HL-60 (cell line): ENCODE measurements around the gene EFHB.

Experiments used
- CTCF ChIP-seq: IDR thresholded peaks from one replicate; pipeline ENCODE4 v1.5.1; 2011; ENCODE audit warnings: low read length, control low read depth, inconsistent platforms; ENCODE audit not compliant: insufficient read depth
- GABPA ChIP-seq: IDR thresholded peaks from 2 replicates; pipeline ENCODE4 v1.6.1; 2012; ENCODE audit warnings: low read depth
- POLR2AphosphoS5 ChIP-seq: IDR thresholded peaks from 2 replicates; pipeline ENCODE4 v1.6.1; 2012; ENCODE audit warnings: low read depth

GRCh38 chr3:19961960-19962359 lies 27.9 kb upstream of the EFHB start:
- TF ChIP-seq CTCF (no peak), POLR2AphosphoS5 (no peak), GABPA (no peak)
